Mesenchymal stem cell (in vitro differentiated cells and primary cell): ENCODE measurements around the gene NFKBIB.

Experiments
- DNase-seq: peaks from one replicate; pipeline ENCODE4 v3.0.0-alpha.2; 2013
- H2AFZ ChIP-seq: one replicate; pipeline ENCODE4 v1.6.1; 2013; ENCODE audit warnings: low read depth, mild to moderate bottlenecking, control low read depth, inconsistent platforms, low read length, moderate library complexity
- H2AK5ac ChIP-seq: 2 replicates; pipeline ENCODE4 v1.6.1; 2013; ENCODE audit warnings: low read length, moderate library complexity, mild to moderate bottlenecking, inconsistent platforms; ENCODE audit not compliant: severe bottlenecking
- H2BK120ac ChIP-seq: one replicate; pipeline ENCODE4 v1.6.1; 2013; ENCODE audit warnings: low read depth, mild to moderate bottlenecking, inconsistent platforms, low read length, moderate library complexity
- H2BK12ac ChIP-seq, 2 experiments: one replicate each; pipeline ENCODE4 v1.6.1; 2013; ENCODE audit warnings: inconsistent platforms in 2 of 2, low read length in 2 of 2, mild to moderate bottlenecking in 2 of 2, moderate library complexity in 2 of 2, control low read depth in 1 of 2
- H2BK15ac ChIP-seq: one replicate; pipeline ENCODE4 v1.6.1; 2013; ENCODE audit warnings: mild to moderate bottlenecking, low read depth, inconsistent platforms; ENCODE audit not compliant: poor library complexity, severe bottlenecking
- H2BK5ac ChIP-seq: 2 replicates; pipeline ENCODE4 v1.6.1; 2013; ENCODE audit warnings: low read depth, mild to moderate bottlenecking, low read length, control low read depth, inconsistent platforms; ENCODE audit not compliant: poor library complexity, severe bottlenecking
- H3K14ac ChIP-seq, 2 experiments: one replicate each; pipeline ENCODE4 v1.6.1; 2013; ENCODE audit warnings: inconsistent platforms in 2 of 2, low read length in 2 of 2, control low read depth in 1 of 2, mild to moderate bottlenecking in 1 of 2, moderate library complexity in 1 of 2
- H3K18ac ChIP-seq, 2 experiments: one replicate each; pipeline ENCODE4 v1.6.1; 2013; ENCODE audit warnings: inconsistent platforms in 2 of 2, low read length in 2 of 2, control low read depth in 1 of 2, low read depth in 1 of 2, mild to moderate bottlenecking in 1 of 2
- H3K23ac ChIP-seq, 2 experiments: one replicate each; pipeline ENCODE4 v1.6.1; 2013; ENCODE audit warnings: inconsistent platforms in 2 of 2, low read length in 2 of 2, mild to moderate bottlenecking in 2 of 2, moderate library complexity in 2 of 2, control low read depth in 1 of 2
- H3K27ac ChIP-seq: 2 replicates; pipeline ENCODE4 v1.5.1; 2013; ENCODE audit warnings: mild to moderate bottlenecking, moderate library complexity, low read length, control low read depth, inconsistent platforms; ENCODE audit not compliant: poor library complexity, severe bottlenecking
- H3K27me3 ChIP-seq, 2 experiments: 2 replicates each; pipeline versions ENCODE4 v1.6.1 to v1.7.0; 2013; ENCODE audit warnings: low read length in 2 of 2, mild to moderate bottlenecking in 2 of 2, moderate library complexity in 2 of 2, control low read depth in 1 of 2, inconsistent platforms in 1 of 2; ENCODE audit not compliant: control insufficient read depth in 1 of 2, insufficient read depth in 1 of 2
- H3K36me3 ChIP-seq, 2 experiments: 2 replicates each; pipeline versions ENCODE4 v1.6.1 to v1.7.0; 2013; ENCODE audit warnings: low read length in 2 of 2, control low read depth in 1 of 2, inconsistent platforms in 1 of 2, low read depth in 1 of 2, mild to moderate bottlenecking in 1 of 2; ENCODE audit not compliant: insufficient read depth in 2 of 2, control insufficient read depth in 1 of 2
- H3K4ac ChIP-seq, 2 experiments: one replicate each; pipeline ENCODE4 v1.6.1; 2013; ENCODE audit warnings: inconsistent platforms in 2 of 2, low read length in 2 of 2, mild to moderate bottlenecking in 2 of 2, moderate library complexity in 2 of 2, control low read depth in 1 of 2, low read depth in 1 of 2
- H3K4me1 ChIP-seq: 2 replicates; pipeline ENCODE4 v1.6.1; 2013; ENCODE audit warnings: low read depth, low read length, control low read depth; ENCODE audit not compliant: control insufficient read depth, insufficient read depth
- H3K4me2 ChIP-seq: 2 replicates; pipeline ENCODE4 v1.6.1; 2013; ENCODE audit warnings: low read length, mild to moderate bottlenecking, inconsistent platforms; ENCODE audit not compliant: poor library complexity, severe bottlenecking
- H3K4me3 ChIP-seq, 2 experiments: 2 replicates each; pipeline versions ENCODE4 v1.5.1 to v1.7.0; 2013; ENCODE audit warnings: low read length in 2 of 2, mild to moderate bottlenecking in 2 of 2, control low read depth in 1 of 2, low read depth in 1 of 2; ENCODE audit not compliant: insufficient read depth in 1 of 2
- H3K79me1 ChIP-seq: replicated peaks from 2 replicates; pipeline ENCODE4 v1.6.1; 2013; ENCODE audit warnings: mild to moderate bottlenecking, control low read depth, low read length, inconsistent platforms; ENCODE audit not compliant: poor library complexity, severe bottlenecking
- H3K9ac ChIP-seq: 2 replicates; pipeline ENCODE4 v1.7.0; 2013; ENCODE audit warnings: mild to moderate bottlenecking, low read length, moderate library complexity
- H3K9me3 ChIP-seq: 2 replicates; pipeline ENCODE4 v1.7.0; 2013; ENCODE audit warnings: mild to moderate bottlenecking, low read length; ENCODE audit not compliant: control insufficient read depth
- H4K8ac ChIP-seq: one replicate; pipeline ENCODE4 v1.6.1; 2013; ENCODE audit warnings: inconsistent platforms, mild to moderate bottlenecking, low read length, moderate library complexity
- H4K91ac ChIP-seq: one replicate; pipeline ENCODE4 v1.6.1; 2013; ENCODE audit warnings: mild to moderate bottlenecking, low read length, inconsistent platforms
- WGBS: methylation state at CpG from one replicate; pipeline ENCODE4 v1.1.7; 2013; ENCODE audit warnings: mixed read lengths; 5-methylcytosine and 5-hydroxymethylcytosine counted together

Gene NFKBIB

DNA sequence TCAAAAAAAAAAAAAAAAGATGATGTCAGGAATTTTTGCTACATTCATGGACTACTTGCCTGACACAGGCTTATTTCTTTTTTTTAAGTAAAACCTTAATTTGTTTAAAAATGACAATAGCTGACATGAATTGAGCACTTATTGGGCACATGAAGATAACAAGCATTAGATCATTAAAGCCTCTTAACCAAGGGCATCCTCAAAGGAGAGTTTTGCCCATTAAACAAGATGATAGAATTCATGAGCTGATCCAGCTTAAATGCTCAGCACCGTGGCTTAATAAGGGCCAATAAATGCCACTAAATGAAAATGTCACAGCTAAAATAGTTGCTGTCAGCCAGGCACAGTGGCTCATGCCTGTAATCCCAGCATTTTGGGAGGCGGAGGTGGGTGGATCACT, 56.5 kb downstream of the NFKBIB start:
- 100% methylated on average over 2 of the region's 2 CpGs for WGBS
- Histone ChIP-seq H2BK120ac (no peak overlapping the region), H3K27me3 (no peaks in the 10 kb centered on the region), H2AK5ac (no peak overlapping the region), H3K4me2 (no peak overlapping the region), H2BK5ac (no peak overlapping the region), H2BK12ac (no peak overlapping the region), H3K79me1 (peaks cover 9% of the 10 kb centered on the region), H3K4me1 (peaks cover 23% of the 10 kb centered on the region), H3K23ac (no peak overlapping the region), H3K9me3 (no peaks in the 10 kb centered on the region), H2BK15ac (no peak overlapping the region), H3K9ac (no peak overlapping the region), H3K4ac (no peak overlapping the region), H3K36me3 (peaks cover 0 to 2% of the 10 kb centered on the region in 2 experiments), H4K8ac (no peak overlapping the region), H4K91ac (no peak overlapping the region), H3K14ac (no peak overlapping the region), H3K18ac (no peak overlapping the region), H3K27ac (peak overlapping the region; percentile 53), H2AFZ (no peak overlapping the region), H3K4me3 (no peak overlapping the region)
- DNase-seq, result no peak

GRCh38 chr19:38958301-38958700, 58.5 kb downstream of the NFKBIB start:
- Histone ChIP-seq H3K27ac (no peak overlapping the region), H2AK5ac (peak overlapping the region; percentile 69), H2BK5ac (no peak overlapping the region), H2AFZ (no peak overlapping the region), H2BK15ac (no peak overlapping the region), H3K9ac (no peak overlapping the region), H4K8ac (no peak overlapping the region), H3K4me2 (no peak overlapping the region), H3K4me1 (peaks cover 14% of the 10 kb centered on the region), H4K91ac (no peak overlapping the region), H3K36me3 (no peaks in the 10 kb centered on the region), H3K4ac (no peak overlapping the region), H3K9me3 (no peaks in the 10 kb centered on the region), H3K14ac (no peak overlapping the region), H2BK120ac (no peak overlapping the region), H3K4me3 (no peak overlapping the region), H3K23ac (peak overlapping the region in 1 of 2 experiments; percentile 69), H3K79me1 (peaks cover 13% of the 10 kb centered on the region), H3K18ac (no peak overlapping the region), H2BK12ac (no peak overlapping the region), H3K27me3 (no peaks in the 10 kb centered on the region)
- DNase-seq, result no peak
- 94% methylated on average over 2 of the region's 2 CpGs for WGBS
